Measurements from ENCODE around the gene MTMR12.

GRCh38 chr5:32353420-32353819, 40.7 kb upstream of the MTMR12 start:
- no peak for TF ChIP-seq CTCF (conservative IDR thresholded peaks at IDR 0.05; ENCODE audit: low read depth, low read length)
- no peak for TF ChIP-seq EZH2 (IDR thresholded peaks at IDR 0.05; ENCODE audit: low read length, unreplicated experiment)
- TF ChIP-seq EZH2phosphoT487 (IDR thresholded peaks at IDR 0.05; ENCODE audit: borderline replicate concordance, low read length) = no peak

All from PC-3 (cell line).